Lower leg skin (tissue), 3 donors: ENCODE results near the gene TNFAIP2.

Source experiments
- POLR2A ChIP-seq, 2 donors: fragments of 450-650 bp; IDR thresholded peaks; one replicate each; pipeline ENCODE4 v1.6.1; 2016 to 2017; ENCODE audit warnings: antibody characterized with exemption in 2 of 2, mild to moderate bottlenecking in 1 of 2, moderate library complexity in 1 of 2
- TF ChIP-seq, protein P1 (sequence below), 3 donors: fragments of 450-650 bp; IDR thresholded peaks; one replicate each; pipeline ENCODE4 v1.5.1; 2016; ENCODE audit warnings: antibody characterized with exemption in 3 of 3, mild to moderate bottlenecking in 3 of 3, moderate library complexity in 2 of 3

- TF ChIP-seq, protein P1, sequence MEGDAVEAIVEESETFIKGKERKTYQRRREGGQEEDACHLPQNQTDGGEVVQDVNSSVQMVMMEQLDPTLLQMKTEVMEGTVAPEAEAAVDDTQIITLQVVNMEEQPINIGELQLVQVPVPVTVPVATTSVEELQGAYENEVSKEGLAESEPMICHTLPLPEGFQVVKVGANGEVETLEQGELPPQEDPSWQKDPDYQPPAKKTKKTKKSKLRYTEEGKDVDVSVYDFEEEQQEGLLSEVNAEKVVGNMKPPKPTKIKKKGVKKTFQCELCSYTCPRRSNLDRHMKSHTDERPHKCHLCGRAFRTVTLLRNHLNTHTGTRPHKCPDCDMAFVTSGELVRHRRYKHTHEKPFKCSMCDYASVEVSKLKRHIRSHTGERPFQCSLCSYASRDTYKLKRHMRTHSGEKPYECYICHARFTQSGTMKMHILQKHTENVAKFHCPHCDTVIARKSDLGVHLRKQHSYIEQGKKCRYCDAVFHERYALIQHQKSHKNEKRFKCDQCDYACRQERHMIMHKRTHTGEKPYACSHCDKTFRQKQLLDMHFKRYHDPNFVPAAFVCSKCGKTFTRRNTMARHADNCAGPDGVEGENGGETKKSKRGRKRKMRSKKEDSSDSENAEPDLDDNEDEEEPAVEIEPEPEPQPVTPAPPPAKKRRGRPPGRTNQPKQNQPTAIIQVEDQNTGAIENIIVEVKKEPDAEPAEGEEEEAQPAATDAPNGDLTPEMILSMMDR (IDR thresholded peaks at IDR 0.05), result no peak
- no peak for TF ChIP-seq POLR2A (IDR thresholded peaks at IDR 0.05)
Measured at GRCh38 chr14:103088921-103089320, 34.3 kb upstream of the TNFAIP2 start.
